HEK293T (cell line): Measurements from ENCODE around the gene RPGRIP1L.

Experiments
- FOXA1 ChIP-seq: fragments of 450-650 bp; IDR thresholded peaks from 2 replicates; pipeline ENCODE4 v1.6.1; 2016; ENCODE audit warnings: mild to moderate bottlenecking
- FOXK2 ChIP-seq: fragments of 450-650 bp; IDR thresholded peaks from 2 replicates; pipeline ENCODE4 v1.6.1; 2016; ENCODE audit warnings: mild to moderate bottlenecking
- NFRKB ChIP-seq: fragments of 450-650 bp; IDR thresholded peaks from 2 replicates; pipeline ENCODE4 v1.6.1; 2016; ENCODE audit warnings: mild to moderate bottlenecking, moderate library complexity
- SP1 ChIP-seq: fragments of 450-650 bp; IDR thresholded peaks from 2 replicates; pipeline ENCODE4 v1.6.1; 2017
- SUZ12 ChIP-seq: fragments of 450-650 bp; IDR thresholded peaks from 2 replicates; pipeline ENCODE4 v1.6.1; 2016; ENCODE audit warnings: mild to moderate bottlenecking
- TARDBP ChIP-seq: fragments of 450-650 bp; IDR thresholded peaks from 2 replicates; pipeline ENCODE4 v1.6.1; 2016

- TF ChIP-seq SP1: no peak
- no peak for TF ChIP-seq SUZ12
- no peak for TF ChIP-seq FOXA1
- TF ChIP-seq TARDBP: no peak
- no peak for TF ChIP-seq NFRKB
- TF ChIP-seq FOXK2: no peak
These were observed 32.6 kb upstream of the RPGRIP1L start for GRCh38 chr16:53736297-53736696.
